ENCODE results near the gene RAB12.

RAB12 gene

DNA sequence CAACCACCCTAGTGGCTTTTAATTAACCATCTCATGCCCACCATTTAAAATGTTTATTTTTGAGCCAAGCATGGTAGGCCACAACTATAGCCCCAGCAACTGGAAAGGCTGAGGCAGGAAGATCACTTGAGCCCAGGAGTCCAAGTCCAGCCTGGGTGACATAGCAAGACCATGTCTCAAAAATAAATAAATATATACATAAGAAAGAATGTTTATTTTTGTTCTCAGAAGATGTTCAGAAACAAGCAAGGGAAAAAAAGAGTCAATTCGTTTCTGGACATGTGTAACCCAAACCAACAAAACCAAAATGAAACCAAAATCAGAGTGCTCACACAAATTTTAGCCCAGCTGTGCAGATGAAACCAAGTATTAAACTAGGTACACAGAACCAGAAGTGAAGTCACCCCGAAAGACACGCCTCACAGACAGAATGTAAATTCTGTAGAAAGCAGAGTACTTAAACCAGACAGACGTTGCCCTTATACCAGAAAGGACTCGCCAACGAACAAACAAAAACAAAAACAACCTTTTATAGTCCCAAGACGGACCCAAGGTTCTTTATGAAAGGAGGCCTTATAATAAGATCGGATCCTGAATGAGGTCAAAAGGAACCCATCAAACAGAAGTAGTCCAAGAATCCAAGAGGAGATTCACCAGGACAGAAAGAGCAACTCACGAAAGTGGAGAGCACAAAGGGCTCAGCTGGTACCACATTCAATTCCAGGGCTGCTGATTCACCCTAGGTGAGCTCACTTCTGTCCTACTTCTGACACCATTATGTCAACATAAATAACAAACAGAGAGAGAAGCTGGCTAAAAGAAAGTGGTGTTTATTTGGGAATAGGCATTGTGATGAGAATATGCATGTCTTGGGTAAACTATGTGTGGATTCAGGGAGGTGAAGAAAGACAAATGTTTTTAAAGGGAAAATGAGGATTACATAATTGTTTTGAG, 64.3 kb downstream of the RAB12 start:
- Histone ChIP-seq H3K36me3 (ENCODE audit: control insufficient read depth, low read depth, low read length) (no peaks in the 10 kb centered on the region), H3K27ac (ENCODE audit: low read length) (no peak overlapping the region), H3K9ac (ENCODE audit: low read length) (no peak overlapping the region), H3K27me3 (ENCODE audit: control insufficient read depth, insufficient read depth, low read length) (no peaks in the 10 kb centered on the region), H3K9me3 (ENCODE audit: control insufficient read depth, low read depth, low read length) (no peaks in the 10 kb centered on the region), H3K4me3 (ENCODE audit: low read length) (no peak overlapping the region), H3K4me1 (ENCODE audit: control insufficient read depth, low read depth, low read length) (peaks cover 7% of the 10 kb centered on the region)

DNA sequence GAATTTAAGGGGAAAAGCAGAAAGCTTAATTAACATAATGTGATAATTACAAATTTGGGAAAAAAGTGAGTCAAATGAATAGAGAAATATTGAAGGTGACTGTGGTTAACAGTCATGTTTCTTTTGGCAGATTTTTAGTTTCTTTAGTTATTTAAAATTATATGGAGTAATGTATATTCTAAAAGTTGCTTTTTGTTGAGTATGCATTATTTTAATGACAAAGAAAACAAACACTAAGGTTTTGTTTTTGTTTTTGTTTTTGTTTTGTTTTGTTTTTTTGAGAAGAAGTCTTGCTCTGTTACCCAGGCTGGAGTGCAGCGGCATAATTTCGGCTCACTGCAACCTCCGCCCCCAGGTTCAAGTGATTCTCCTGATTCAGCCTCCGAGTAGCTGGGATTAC, 65.8 kb downstream of the RAB12 start:
- Histone ChIP-seq H3K27me3 (ENCODE audit: control insufficient read depth, insufficient read depth, low read length) (no peaks in the 10 kb centered on the region), H3K4me3 (ENCODE audit: low read length) (no peak overlapping the region), H3K9ac (ENCODE audit: low read length) (no peak overlapping the region), H3K27ac (ENCODE audit: low read length) (no peak overlapping the region), H3K4me1 (ENCODE audit: control insufficient read depth, low read depth, low read length) (peaks cover 7% of the 10 kb centered on the region), H3K9me3 (ENCODE audit: control insufficient read depth, low read depth, low read length) (no peaks in the 10 kb centered on the region), H3K36me3 (ENCODE audit: control insufficient read depth, low read depth, low read length) (no peaks in the 10 kb centered on the region)

DNA sequence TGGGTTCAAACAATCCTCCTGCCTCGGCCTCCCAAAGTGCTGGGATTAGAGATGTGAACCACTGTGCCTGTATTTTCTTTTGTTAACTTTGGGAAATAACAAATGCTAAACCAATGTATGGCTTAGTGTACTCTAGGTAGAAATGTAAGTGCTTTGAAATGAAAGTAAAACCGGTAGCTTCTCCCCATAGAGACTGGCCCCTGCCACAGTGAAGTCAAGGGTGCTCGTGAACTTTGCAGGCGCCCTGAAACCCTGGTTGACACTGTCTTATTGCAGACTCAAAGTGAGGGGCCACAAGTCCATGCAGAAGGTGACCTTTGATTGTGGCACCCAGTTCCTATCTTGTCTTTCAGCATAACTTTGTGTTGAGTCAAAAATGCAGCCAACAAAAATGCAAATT, 72.0 kb downstream of the RAB12 start:
- Histone ChIP-seq H3K9ac (ENCODE audit: low read length) (no peak overlapping the region), H3K4me3 (ENCODE audit: low read length) (no peak overlapping the region), H3K9me3 (ENCODE audit: control insufficient read depth, low read depth, low read length) (no peaks in the 10 kb centered on the region)

DNA sequence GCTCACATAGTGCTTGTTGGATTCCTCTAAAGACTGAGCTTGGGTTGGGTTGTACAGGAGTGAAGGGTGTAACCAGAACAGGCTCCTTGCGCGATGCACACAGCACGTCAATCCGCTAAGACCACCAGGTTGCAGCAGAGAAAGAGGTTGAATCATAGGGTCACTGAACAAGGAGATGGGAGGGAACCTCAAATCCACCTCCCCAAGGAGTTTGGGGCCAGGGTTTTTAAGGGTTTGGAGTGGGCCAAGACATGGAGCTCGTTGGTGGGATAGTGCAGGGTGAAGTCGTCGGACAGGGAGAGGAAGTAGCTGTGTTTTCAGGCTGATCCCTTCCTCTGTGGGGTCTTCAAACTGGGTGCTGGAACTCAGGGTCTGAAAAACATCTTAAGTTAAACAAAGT, 75.3 kb downstream of the RAB12 start:
- Histone ChIP-seq H3K27me3 (ENCODE audit: control insufficient read depth, insufficient read depth, low read length) (no peaks in the 10 kb centered on the region), H3K27ac (ENCODE audit: low read length) (no peak overlapping the region), H3K36me3 (ENCODE audit: control insufficient read depth, low read depth, low read length) (no peaks in the 10 kb centered on the region), H3K9ac (ENCODE audit: low read length) (no peak overlapping the region), H3K9me3 (ENCODE audit: control insufficient read depth, low read depth, low read length) (no peaks in the 10 kb centered on the region), H3K4me1 (ENCODE audit: control insufficient read depth, low read depth, low read length) (peaks cover 15% of the 10 kb centered on the region), H3K4me3 (ENCODE audit: low read length) (no peak overlapping the region)

More for the DNA sequence above, 72.0 kb downstream of the RAB12 start:
- H3K36me3 ChIP-seq (ENCODE audit: control insufficient read depth, low read depth, low read length), result no peaks in the 10 kb centered on the region
- no peaks in the 10 kb centered on the region for H3K27me3 ChIP-seq (ENCODE audit: control insufficient read depth, insufficient read depth, low read length)
- no peak overlapping the region for H3K27ac ChIP-seq (ENCODE audit: low read length)
- peaks cover 5% of the 10 kb centered on the region for H3K4me1 ChIP-seq (ENCODE audit: control insufficient read depth, low read depth, low read length)

DNA sequence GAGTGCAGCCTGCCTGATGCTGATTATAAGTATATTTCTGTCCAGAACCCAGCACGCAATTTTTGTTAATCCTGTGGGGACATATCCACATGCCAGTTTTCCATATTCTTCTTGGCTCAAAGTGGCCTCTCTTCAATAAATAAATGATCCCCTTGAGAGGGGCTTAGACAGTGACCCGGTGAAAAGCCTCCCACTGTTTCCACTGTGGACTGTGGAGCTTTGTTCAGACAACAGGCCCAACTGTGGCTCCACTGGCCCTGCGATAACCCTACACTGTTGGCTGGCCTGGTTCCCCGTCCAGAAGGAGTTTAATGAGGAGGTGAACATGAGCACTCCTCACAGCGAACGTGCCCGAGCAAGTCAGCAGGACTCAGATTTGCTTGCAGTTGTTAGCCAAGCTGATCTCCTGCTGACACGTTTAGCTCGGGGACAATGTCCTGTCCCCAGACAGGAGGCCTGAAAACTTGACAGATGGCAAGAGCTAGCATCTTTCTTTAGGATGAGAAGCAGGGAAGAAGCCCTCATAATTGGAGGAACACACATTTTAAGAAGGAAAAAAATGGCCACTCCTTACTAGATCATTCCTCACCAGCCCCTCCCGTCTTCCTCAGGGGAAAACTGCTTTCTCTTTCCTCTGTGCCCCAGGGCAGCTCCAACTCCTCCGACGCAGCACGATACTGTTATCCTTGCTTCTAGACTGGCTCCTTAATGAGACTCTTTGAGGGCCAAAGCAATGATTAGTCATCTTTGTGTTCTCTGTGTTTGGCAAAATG, 76.1 kb downstream of the RAB12 start:
- peaks cover 15% of the 10 kb centered on the region for H3K4me1 ChIP-seq (ENCODE audit: control insufficient read depth, low read depth, low read length)
- no peak overlapping the region for H3K27ac ChIP-seq (ENCODE audit: low read length)
- H3K9me3 ChIP-seq (ENCODE audit: control insufficient read depth, low read depth, low read length), result no peaks in the 10 kb centered on the region
- no peak overlapping the region for H3K4me3 ChIP-seq (ENCODE audit: low read length)
- H3K27me3 ChIP-seq (ENCODE audit: control insufficient read depth, insufficient read depth, low read length), result no peaks in the 10 kb centered on the region
- H3K9ac ChIP-seq (ENCODE audit: low read length), result no peak overlapping the region
- no peaks in the 10 kb centered on the region for H3K36me3 ChIP-seq (ENCODE audit: control insufficient read depth, low read depth, low read length)

DNA sequence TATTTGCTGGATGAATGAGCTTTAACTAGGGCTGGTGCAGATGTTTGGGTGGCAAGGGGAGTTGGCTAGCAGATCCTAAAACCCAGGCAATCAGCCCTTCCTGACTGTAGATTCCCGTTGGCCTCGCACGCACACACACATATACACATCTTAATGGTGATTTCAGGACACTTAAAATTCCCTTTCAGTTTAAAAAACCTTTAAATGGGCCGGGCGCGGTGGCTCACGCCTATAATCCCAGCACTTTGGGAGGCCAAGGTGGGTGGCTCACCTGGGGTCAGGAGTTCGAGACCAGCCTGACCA, 76.6 kb downstream of the RAB12 start:
- H3K36me3 ChIP-seq (ENCODE audit: control insufficient read depth, low read depth, low read length), result no peaks in the 10 kb centered on the region
- no peak overlapping the region for H3K9ac ChIP-seq (ENCODE audit: low read length)
- no peak overlapping the region for H3K27ac ChIP-seq (ENCODE audit: low read length)
- no peaks in the 10 kb centered on the region for H3K27me3 ChIP-seq (ENCODE audit: control insufficient read depth, insufficient read depth, low read length)
- H3K4me1 ChIP-seq (ENCODE audit: control insufficient read depth, low read depth, low read length), result peaks cover 15% of the 10 kb centered on the region
- no peaks in the 10 kb centered on the region for H3K9me3 ChIP-seq (ENCODE audit: control insufficient read depth, low read depth, low read length)
- no peak overlapping the region for H3K4me3 ChIP-seq (ENCODE audit: low read length)

DNA sequence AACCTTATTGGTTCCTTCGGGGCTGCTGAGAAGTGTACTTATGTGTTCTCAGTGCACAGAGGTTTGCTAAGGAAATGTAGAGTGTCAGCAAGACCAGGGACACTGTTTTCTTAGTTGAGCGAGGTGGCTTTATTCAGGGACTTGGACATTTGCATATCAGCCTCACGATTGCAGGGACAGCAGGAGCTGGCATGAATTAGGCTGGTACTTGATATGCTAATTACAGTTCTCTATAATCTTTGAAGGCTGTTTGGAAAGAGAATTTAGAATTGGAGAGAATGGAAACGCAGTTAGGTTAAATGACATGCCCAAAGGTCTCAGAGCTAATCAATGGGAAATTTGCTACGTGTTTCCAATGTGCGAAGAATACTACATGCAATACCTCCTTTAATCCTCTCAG, 77.4 kb downstream of the RAB12 start:
- H3K36me3 ChIP-seq (ENCODE audit: control insufficient read depth, low read depth, low read length), result no peaks in the 10 kb centered on the region
- no peaks in the 10 kb centered on the region for H3K27me3 ChIP-seq (ENCODE audit: control insufficient read depth, insufficient read depth, low read length)
- no peak overlapping the region for H3K27ac ChIP-seq (ENCODE audit: low read length)
- no peaks in the 10 kb centered on the region for H3K9me3 ChIP-seq (ENCODE audit: control insufficient read depth, low read depth, low read length)
- no peak overlapping the region for H3K4me3 ChIP-seq (ENCODE audit: low read length)
- H3K9ac ChIP-seq (ENCODE audit: low read length), result no peak overlapping the region
- peaks cover 15% of the 10 kb centered on the region for H3K4me1 ChIP-seq (ENCODE audit: control insufficient read depth, low read depth, low read length)

DNA sequence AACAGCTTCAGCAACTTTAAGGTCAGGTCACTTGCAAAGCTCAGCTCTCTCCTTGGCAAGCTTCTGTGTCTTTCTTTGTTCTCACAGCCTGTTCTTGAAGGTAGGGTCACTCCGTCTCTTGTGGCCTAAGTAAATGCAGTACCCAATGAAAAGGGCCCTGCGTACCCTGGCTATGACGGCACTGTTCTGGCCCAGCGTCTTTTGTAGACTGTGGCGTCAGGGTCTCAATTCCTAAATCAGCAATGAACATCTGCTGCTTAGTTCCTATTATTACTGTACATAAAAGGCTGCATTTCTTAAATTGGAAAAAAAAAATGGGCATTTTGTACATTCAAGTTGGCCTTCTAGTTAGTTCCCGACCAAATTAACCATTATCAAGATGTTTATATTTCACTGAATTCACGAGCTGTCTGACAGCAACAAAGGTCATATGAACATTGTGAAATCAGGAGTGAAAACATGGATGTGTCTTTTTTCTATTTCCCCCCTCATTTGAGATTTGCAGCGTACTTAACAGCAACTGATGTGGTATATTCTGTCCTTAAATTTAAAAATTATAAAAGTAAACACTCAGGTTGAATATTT, 79.1 kb downstream of the RAB12 start:
- Histone ChIP-seq H3K36me3 (ENCODE audit: control insufficient read depth, low read depth, low read length) (no peaks in the 10 kb centered on the region), H3K27me3 (ENCODE audit: control insufficient read depth, insufficient read depth, low read length) (no peaks in the 10 kb centered on the region), H3K9ac (ENCODE audit: low read length) (no peak overlapping the region), H3K27ac (ENCODE audit: low read length) (no peak overlapping the region), H3K4me3 (ENCODE audit: low read length) (no peak overlapping the region), H3K4me1 (ENCODE audit: control insufficient read depth, low read depth, low read length) (peaks cover 15% of the 10 kb centered on the region), H3K9me3 (ENCODE audit: control insufficient read depth, low read depth, low read length) (no peaks in the 10 kb centered on the region)

DNA sequence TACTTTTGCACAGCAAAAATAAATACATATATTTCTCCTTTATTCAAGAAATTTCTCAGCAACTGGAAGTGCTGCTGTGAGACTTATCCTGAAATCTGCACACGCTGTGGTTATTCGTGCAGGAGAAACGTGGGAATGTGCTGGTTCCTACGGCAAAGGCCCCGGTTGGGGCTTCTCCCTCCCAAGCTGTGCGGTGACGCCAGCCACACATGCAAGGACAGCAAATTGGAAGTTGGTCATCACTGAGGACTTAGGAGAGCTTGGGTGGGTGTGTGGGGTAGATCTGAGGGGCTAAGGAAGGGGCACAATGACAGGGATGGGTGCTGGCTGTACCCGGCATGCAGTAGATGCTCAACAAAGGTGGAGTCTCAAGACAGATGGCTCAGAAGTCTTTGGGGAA, 79.6 kb downstream of the RAB12 start:
- H3K27ac ChIP-seq (ENCODE audit: low read length), result no peak overlapping the region
- peaks cover 15% of the 10 kb centered on the region for H3K4me1 ChIP-seq (ENCODE audit: control insufficient read depth, low read depth, low read length)
- H3K4me3 ChIP-seq (ENCODE audit: low read length), result no peak overlapping the region
- no peaks in the 10 kb centered on the region for H3K36me3 ChIP-seq (ENCODE audit: control insufficient read depth, low read depth, low read length)
- no peak overlapping the region for H3K9ac ChIP-seq (ENCODE audit: low read length)
- H3K27me3 ChIP-seq (ENCODE audit: control insufficient read depth, insufficient read depth, low read length), result no peaks in the 10 kb centered on the region
- no peaks in the 10 kb centered on the region for H3K9me3 ChIP-seq (ENCODE audit: control insufficient read depth, low read depth, low read length)
